Epidermal melanocyte (primary cell): ENCODE results near the gene FTO.
"Not testable (repeated sequence)": the region's sequence is repeated elsewhere in the genome, so short reads cannot be mapped to it uniquely, and the experiment has no call there.

ENCODE experiments used
- DNase-seq: peaks from one replicate; pipeline ENCODE4 v3.0.0; 2011; ENCODE audit warnings: low spot score; ENCODE audit not compliant: insufficient read length

Gene FTO

GRCh38 chr16:53855511-53855910 is 151.6 kb downstream of the FTO start:
- no peak for DNase-seq

GRCh38 chr16:53859995-53860540 is 156.1 kb downstream of the FTO start:
- no peak for DNase-seq

GRCh38 chr16:53863861-53864260 is 159.9 kb downstream of the FTO start:
- DNase-seq, result no peak

GRCh38 chr16:53864819-53865493 is 161.0 kb downstream of the FTO start:
- DNase-seq, result no peak

GRCh38 chr16:53865494-53865863 is 161.5 kb downstream of the FTO start:
- no peak for DNase-seq

- no peak for DNase-seq
Observed at GRCh38 chr16:53866520-53866919, 162.6 kb downstream of the FTO start.

GRCh38 chr16:53870831-53871230 is 166.9 kb downstream of the FTO start:
- DNase-seq, result no peak

GRCh38 chr16:53872248-53873221 is 168.6 kb downstream of the FTO start:
- no peak for DNase-seq

GRCh38 chr16:53876811-53877210 is 172.9 kb downstream of the FTO start:
- DNase-seq, result no peak

GRCh38 chr16:53878216-53878615 is 174.3 kb downstream of the FTO start:
- DNase-seq, result no peak

- DNase-seq, result no peak
Observed at GRCh38 chr16:53881371-53881770, 177.4 kb downstream of the FTO start.

- no peak for DNase-seq
Observed at GRCh38 chr16:53882310-53882709, 178.4 kb downstream of the FTO start.

- no peak for DNase-seq
Observed at GRCh38 chr16:53884748-53885147, 180.8 kb downstream of the FTO start.

- no peak for DNase-seq
Observed at GRCh38 chr16:53886482-53887378, 182.8 kb downstream of the FTO start.

- no peak for DNase-seq
Observed at GRCh38 chr16:53888222-53888621, 184.3 kb downstream of the FTO start.

- not testable (repeated sequence) for DNase-seq
Observed at GRCh38 chr16:53890877-53891276, 186.9 kb downstream of the FTO start.

- no peak for DNase-seq
Observed at GRCh38 chr16:53891409-53892139, 187.6 kb downstream of the FTO start.

- DNase-seq, result no peak
Observed at GRCh38 chr16:53892155-53892554, 188.2 kb downstream of the FTO start.

GRCh38 chr16:53893731-53894435 is 189.9 kb downstream of the FTO start:
- DNase-seq, result no peak

GRCh38 chr16:53894686-53895085 is 190.7 kb downstream of the FTO start:
- DNase-seq, result no peak
